Activated CD4-positive, CD25-positive, alpha-beta regulatory T cell (primary cell): Measurements from ENCODE around the gene KHDRBS2.

ENCODE experiments used
- DNase-seq, 4 experiments: peaks; one replicate each; lab custom pipeline; 2025; lab: John Stamatoyannopoulos, UW

The KHDRBS2 gene

DNA sequence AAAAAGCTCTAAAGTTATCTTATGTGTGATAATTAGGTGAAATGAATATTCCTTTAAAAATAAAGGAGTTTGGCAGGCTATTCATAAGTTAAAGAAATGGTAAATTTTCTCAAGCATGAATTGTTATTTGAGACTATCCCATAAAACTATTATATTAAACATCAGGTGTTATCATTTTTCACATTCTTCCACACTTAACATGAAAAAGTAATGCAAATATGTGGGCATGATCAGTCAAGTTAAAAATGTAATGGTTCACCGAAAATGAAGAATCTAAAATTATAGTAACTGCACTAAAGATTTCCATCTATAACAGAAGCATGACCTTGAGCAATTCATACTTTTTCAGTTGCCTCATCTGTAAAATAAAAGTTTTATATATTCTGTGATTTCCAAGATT, 110.8 kb downstream of the KHDRBS2 start:
- DNase-seq = no peak

DNA sequence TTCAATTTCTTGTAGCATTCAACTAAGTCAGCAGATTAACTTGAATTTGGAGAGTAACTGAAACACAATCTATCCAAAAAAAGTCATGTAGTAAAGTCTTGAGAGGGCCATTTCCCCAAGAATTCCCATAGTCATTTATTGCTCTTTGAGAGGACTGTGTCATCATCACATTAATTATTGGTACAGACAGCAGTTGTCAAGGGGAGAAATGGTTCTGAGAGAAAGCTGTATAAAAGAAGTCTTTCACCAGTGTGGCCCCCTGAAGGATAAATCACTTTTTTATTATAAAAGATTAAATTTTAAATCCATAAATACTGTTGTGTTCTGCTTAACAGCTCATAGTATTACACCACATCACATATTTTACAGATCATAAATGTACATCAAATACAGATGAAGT, 111.5 kb downstream of the KHDRBS2 start:
- DNase-seq = no peak

GRCh38 chr6:62167736-62168135, 118.3 kb downstream of the KHDRBS2 start:
- DNase-seq = no peak

GRCh38 chr6:62162858-62163257, 123.2 kb downstream of the KHDRBS2 start:
- DNase-seq = no peak

DNA sequence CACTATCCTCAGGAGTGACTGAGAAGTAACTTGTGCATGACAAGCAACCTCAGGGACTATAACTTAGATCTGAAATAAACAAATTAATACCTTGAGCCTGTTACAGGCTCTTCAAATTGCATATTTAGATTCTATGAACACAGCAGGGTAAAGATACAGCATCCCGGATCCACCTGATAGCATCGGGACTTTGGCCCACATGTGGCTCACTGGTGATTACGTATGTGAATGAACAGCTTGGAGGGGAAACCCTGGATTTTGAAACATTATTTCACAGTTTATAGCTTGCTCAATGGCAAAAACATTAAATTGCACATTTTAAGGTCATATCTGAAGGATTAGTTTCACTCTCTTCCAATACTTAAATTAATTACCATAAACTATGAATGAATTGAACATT, 133.2 kb downstream of the KHDRBS2 start:
- no peak for DNase-seq

- no peak for DNase-seq
These were observed 135.9 kb downstream of the KHDRBS2 start for GRCh38 chr6:62150048-62150663.

DNA sequence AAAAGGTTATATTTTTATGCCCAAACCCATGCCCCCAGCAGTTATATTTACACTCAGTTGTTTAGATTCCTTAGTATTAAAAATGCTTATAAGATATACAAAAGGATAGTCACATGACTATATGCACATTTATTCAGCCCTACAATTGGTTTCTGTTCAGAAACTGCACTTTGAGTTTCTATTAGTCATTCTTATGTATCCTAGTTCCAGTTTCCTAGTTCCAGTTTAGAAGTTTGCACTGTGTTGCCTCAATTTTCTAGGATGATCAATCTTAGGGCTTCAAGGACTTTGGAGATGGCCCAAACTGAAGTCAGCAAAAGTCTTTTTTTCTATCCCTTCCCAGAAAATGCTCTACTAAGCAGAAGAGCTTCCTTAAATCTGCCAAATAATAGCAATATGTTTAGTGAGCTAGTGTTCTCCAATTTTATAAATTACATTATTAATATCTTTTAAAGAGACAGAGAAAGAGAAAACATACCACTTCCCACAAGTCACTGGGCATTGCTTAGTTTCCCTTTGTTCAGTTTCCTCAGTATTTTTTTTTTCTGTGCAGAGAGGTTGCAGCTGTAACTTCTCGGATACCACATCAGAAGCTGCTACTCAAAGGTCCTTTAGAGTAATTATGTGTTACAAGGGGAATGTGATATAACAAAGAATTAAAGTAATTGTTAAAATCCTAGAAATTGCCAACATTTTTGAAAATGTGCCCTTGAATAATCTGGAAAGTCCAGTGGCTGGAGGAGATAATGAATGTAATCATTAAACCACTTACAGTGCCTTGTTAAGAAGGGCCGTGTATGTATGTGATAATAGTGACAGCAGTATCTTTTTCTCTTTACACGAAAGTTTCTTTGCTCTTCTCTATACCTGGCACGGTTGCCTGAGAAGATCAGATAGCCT, 138.8 kb downstream of the KHDRBS2 start:
- DNase-seq = no peak

GRCh38 chr6:62129127-62129526, 156.9 kb downstream of the KHDRBS2 start:
- no peak for DNase-seq

DNA sequence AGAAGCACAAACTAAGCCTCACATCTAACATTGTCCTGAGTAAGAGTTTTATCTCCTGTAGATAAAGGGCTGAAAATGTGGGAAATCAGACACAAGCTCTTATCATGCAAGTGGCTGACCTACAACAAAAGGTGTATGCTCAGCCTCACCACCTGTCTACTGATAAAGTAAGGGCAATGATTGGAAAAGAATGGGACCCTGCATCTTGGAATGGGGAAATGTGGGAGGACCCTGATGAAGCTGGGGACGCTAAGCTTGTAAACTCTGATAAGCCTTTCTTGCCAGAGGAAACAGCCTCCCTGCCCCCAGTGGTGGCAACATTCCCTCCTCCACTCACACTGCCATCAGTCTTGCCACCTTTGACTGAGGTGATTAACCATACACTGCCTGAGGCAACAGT, 166.6 kb downstream of the KHDRBS2 start:
- DNase-seq = no peak

- DNase-seq = no peak
These were observed 182.7 kb downstream of the KHDRBS2 start for GRCh38 chr6:62103186-62103859.

GRCh38 chr6:62102387-62102786, 183.6 kb downstream of the KHDRBS2 start:
- no peak for DNase-seq

- DNase-seq = no peak
These were observed 195.4 kb downstream of the KHDRBS2 start for GRCh38 chr6:62090442-62091229.

- no peak for DNase-seq
These were observed 196.2 kb downstream of the KHDRBS2 start for GRCh38 chr6:62089781-62090180.

DNA sequence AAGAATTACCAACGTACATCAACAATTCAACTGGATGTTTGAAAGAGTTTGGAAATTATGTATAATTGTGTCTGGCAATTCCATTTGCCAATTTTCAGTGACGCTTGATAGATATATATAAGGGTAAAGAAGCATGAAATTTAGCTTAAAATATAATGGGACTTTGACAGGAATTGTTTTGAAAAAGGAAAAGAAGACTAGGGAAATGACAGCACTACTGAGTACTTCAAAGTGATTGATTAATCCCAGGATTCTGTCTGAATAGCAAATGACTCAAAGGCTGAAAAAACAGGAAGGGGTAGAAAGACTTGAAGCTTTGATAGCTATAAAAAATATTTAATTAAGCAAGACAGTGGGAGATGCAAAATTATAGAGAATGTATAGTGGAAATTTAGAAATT, 200.0 kb downstream of the KHDRBS2 start:
- no peak for DNase-seq

DNA sequence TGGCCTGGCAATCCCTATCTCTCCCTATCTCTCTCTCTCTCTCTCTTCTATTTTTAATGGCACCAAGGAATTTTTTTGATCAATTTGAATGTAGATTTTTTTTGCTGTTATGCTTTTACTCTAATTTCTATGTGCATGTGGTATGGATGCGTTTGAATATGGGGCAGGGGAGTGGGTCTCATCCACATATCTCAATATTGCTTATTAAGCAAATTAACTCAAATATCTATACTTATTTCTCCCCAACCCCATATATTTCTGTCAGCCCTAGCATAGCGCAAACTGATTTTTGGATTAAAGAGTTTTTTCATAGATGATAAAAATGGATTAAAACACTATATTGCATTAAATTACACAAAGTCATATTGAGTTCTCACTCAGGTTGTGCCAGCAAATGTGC, 210.2 kb downstream of the KHDRBS2 start:
- no peak for DNase-seq

GRCh38 chr6:62059901-62060300, 226.1 kb downstream of the KHDRBS2 start:
- DNase-seq = no peak

DNA sequence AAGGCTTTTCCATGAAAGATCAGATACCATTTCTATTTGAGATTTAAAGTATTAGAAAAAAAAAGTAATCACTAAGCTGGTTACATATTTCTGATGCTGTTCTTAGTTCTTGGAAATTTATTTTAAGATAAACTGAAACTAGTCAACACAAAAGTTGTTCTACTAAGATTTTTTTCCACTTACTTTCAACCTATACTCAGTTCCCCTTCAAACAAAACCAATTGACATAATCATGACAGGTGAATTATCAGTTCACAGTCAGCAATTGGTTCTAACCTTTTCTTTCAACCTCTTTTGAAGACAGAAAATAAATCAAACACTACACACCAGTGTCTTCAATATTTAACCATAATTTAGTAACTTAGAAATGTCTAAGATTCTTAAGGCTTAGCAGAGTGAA, 228.7 kb downstream of the KHDRBS2 start:
- no peak for DNase-seq

GRCh38 chr6:62045502-62045901, 240.5 kb downstream of the KHDRBS2 start:
- DNase-seq = no peak

DNA sequence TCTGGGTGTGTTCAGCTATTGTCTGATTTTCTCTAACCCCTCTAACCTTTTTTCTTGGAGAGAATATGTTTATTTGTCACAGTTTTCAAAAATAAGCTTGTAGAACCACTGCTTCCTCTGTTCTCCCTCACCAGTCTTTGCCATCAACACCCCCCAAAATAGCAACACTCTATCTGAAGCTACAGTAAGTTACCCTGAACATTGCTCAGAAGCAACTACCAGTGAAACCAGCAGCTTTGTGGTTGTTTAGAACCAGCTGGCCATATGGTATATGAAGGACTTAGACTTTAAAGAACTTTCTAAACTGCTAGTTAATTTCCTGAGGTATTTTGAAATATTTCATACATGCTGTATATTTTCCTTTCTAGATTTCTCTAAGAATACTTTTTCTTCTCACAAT, 242.9 kb downstream of the KHDRBS2 start:
- no peak for DNase-seq

DNA sequence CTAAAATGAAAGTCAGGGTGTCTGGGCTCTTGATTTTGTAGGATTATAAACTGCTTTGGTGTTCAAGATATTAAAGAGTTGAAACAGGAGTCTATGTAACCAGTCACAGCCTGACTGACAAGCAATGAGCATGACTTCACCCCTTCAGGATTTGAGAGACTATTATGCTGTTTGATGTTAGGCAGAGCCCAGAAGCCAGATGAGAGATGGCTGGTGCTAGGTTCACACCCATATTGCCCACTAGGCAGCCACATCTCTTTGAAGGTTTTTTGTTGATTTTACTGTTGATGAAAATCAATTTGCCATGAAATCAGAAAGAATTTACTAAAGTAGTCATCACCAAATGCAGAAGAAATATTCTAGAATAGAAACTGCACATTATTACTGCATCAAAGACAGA, 243.6 kb downstream of the KHDRBS2 start:
- DNase-seq = no peak

DNA sequence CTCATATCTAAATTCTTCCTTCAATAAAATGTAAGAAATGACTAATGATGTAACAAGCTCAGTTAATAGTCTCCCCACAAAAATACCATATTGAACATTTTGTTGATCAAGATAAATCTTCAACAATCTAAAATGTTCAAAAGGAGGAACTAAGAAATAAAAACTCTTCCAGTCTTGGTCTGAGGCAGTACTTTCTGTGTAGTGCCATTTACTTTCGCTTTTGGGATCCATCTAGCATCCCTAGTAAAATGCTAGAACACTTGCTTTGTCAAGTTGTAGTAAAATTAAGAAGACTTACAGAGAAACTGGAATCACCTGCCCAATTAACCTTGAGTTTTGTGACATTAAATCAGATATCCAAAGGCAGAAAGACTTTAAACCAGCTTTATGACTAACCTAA, 246.4 kb downstream of the KHDRBS2 start:
- no peak for DNase-seq

- no peak for DNase-seq
These were observed 248.6 kb downstream of the KHDRBS2 start for GRCh38 chr6:62037445-62037844.
